ENCODE measurements around the gene FAM9B. TPM values are rescaled to one million over a fixed set of nuclear protein-coding genes. Genes with fewer than 3 reads are reported as not detected.

Gene FAM9B
- total RNA-seq, 2 donors from 2014 or later, result not detected

GRCh38 chrX:8984231-8984630, 49.7 kb downstream of the FAM9B start:
- Mint-ChIP-seq H3K36me3 (ENCODE audit: low read depth) (no peaks in the 10 kb centered on the region), H3K9me3 (peaks cover 19% of the 10 kb centered on the region), H3K27ac (no peak overlapping the region)

DNA sequence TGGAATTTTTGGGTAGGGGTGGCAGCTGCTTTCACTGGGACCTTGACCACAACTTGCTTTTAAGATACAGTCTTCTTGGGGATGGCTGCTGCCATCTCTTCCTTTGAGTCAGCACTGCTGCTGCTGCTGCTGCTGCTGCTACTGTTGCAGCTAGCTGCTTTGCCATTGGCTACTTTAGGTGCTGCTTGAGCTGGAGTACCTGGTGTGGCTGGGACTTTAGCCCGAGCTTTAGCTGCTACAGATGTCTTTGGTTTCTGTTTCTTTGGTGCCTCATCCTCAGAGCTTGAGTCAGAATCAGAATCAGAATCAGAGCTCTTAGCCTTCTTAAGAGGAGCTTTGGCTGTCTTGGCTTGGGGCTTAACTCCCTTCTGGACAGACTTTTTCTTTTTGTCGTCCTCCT, 52.2 kb downstream of the FAM9B start:
- no peaks in the 10 kb centered on the region for H3K4me1 ChIP-seq (ENCODE audit: control insufficient read depth, insufficient read depth, low read length)
- H3K9me3 ChIP-seq (ENCODE audit: control insufficient read depth, low read length), result no peaks in the 10 kb centered on the region
- Mint-ChIP-seq H3K4me3 (no peak overlapping the region), H3K9me3 (peaks cover 14% of the 10 kb centered on the region), H3K27me3 (ENCODE audit: insufficient read depth) (no peaks in the 10 kb centered on the region), H3K4me1 (peaks cover 6% of the 10 kb centered on the region), H3K27ac (no peak overlapping the region), H3K36me3 (ENCODE audit: low read depth) (no peaks in the 10 kb centered on the region)
- no peaks in the 10 kb centered on the region for H3K27me3 ChIP-seq (ENCODE audit: control insufficient read depth, insufficient read depth, low read length, poor library complexity, severe bottlenecking)
- WGBS, 2 experiments (ENCODE audit: insufficient coverage in 1 of 2, insufficient read length in 1 of 2), result 86 to 94% methylated on average over 1 to 2 of the region's 2 CpGs
- no peak overlapping the region for H3K9ac ChIP-seq (ENCODE audit: extremely low read depth, low read length, poor library complexity, severe bottlenecking)
- no peaks in the 10 kb centered on the region for H3K36me3 ChIP-seq (ENCODE audit: control insufficient read depth, insufficient read depth, low read length)
- TF ChIP-seq, protein P1, sequence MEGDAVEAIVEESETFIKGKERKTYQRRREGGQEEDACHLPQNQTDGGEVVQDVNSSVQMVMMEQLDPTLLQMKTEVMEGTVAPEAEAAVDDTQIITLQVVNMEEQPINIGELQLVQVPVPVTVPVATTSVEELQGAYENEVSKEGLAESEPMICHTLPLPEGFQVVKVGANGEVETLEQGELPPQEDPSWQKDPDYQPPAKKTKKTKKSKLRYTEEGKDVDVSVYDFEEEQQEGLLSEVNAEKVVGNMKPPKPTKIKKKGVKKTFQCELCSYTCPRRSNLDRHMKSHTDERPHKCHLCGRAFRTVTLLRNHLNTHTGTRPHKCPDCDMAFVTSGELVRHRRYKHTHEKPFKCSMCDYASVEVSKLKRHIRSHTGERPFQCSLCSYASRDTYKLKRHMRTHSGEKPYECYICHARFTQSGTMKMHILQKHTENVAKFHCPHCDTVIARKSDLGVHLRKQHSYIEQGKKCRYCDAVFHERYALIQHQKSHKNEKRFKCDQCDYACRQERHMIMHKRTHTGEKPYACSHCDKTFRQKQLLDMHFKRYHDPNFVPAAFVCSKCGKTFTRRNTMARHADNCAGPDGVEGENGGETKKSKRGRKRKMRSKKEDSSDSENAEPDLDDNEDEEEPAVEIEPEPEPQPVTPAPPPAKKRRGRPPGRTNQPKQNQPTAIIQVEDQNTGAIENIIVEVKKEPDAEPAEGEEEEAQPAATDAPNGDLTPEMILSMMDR (conservative IDR thresholded peaks at IDR 0.05), result no peak
- H3K4me3 ChIP-seq (ENCODE audit: low read length), result no peak overlapping the region
- H3K27ac ChIP-seq (ENCODE audit: low read depth, low read length), result no peak overlapping the region
- no peak for DNase-seq

More at GRCh38 chrX:8984231-8984630, 49.7 kb downstream of the FAM9B start:
- H3K4me1 Mint-ChIP-seq, result peaks cover 6% of the 10 kb centered on the region
- no peak for DNase-seq
- Histone ChIP-seq H3K4me3 (ENCODE audit: low read length) (no peak overlapping the region), H3K9me3 (ENCODE audit: control insufficient read depth, low read length) (no peaks in the 10 kb centered on the region), H3K27me3 (ENCODE audit: control insufficient read depth, insufficient read depth, low read length, poor library complexity, severe bottlenecking) (no peaks in the 10 kb centered on the region), H3K4me1 (ENCODE audit: control insufficient read depth, insufficient read depth, low read length) (no peaks in the 10 kb centered on the region), H3K9ac (ENCODE audit: extremely low read depth, low read length, poor library complexity, severe bottlenecking) (no peak overlapping the region), H3K27ac (ENCODE audit: low read depth, low read length) (no peak overlapping the region), H3K36me3 (ENCODE audit: control insufficient read depth, insufficient read depth, low read length) (no peaks in the 10 kb centered on the region)
- TF ChIP-seq, protein P1 (conservative IDR thresholded peaks at IDR 0.05), result no peak
- 100% methylated on average over 1 of the region's 2 CpGs; no CpG with 5 or more reads in 1 of the 2 experiments for WGBS, 2 experiments (ENCODE audit: insufficient coverage in 1 of 2, insufficient read length in 1 of 2)
- no peaks in the 10 kb centered on the region for H3K27me3 Mint-ChIP-seq (ENCODE audit: insufficient read depth)
- no peak overlapping the region for H3K4me3 Mint-ChIP-seq

DNA sequence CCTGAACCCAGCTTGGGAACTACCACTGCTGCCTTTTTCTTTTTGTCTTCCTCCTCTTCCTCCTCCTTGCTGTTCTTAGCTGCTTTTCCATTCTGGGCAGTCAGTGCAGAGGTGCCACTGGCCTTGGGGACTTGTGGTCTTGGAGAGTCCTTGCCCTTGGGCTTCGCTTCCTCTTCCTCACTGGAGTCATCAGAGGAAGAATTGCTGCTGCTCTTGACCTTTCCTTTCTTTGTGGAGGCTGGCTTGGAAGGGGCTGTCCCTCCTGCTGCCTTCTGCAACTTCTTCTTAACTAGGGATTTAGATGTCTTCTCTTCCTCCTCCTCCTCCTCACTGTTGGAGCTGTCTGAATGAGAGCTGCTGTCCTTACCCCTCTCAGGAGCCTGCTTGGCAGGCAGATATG, 53.2 kb downstream of the FAM9B start:
- no peaks in the 10 kb centered on the region for H3K4me1 ChIP-seq (ENCODE audit: control insufficient read depth, insufficient read depth, low read length)
- no peaks in the 10 kb centered on the region for H3K9me3 ChIP-seq (ENCODE audit: control insufficient read depth, low read length)
- no peaks in the 10 kb centered on the region for H3K4me1 Mint-ChIP-seq
- TF ChIP-seq, protein P1 (conservative IDR thresholded peaks at IDR 0.05), result no peak
- H3K9ac ChIP-seq (ENCODE audit: extremely low read depth, low read length, poor library complexity, severe bottlenecking), result no peak overlapping the region
- no peak overlapping the region for H3K27ac Mint-ChIP-seq
- H3K36me3 ChIP-seq (ENCODE audit: control insufficient read depth, insufficient read depth, low read length), result no peaks in the 10 kb centered on the region
- H3K36me3 Mint-ChIP-seq (ENCODE audit: low read depth), result no peaks in the 10 kb centered on the region
- no peaks in the 10 kb centered on the region for H3K27me3 Mint-ChIP-seq (ENCODE audit: insufficient read depth)
- no peak overlapping the region for H3K27ac ChIP-seq (ENCODE audit: low read depth, low read length)
- H3K9me3 Mint-ChIP-seq, result peaks cover 17% of the 10 kb centered on the region
- H3K4me3 Mint-ChIP-seq, result no peak overlapping the region
- no peaks in the 10 kb centered on the region for H3K27me3 ChIP-seq (ENCODE audit: control insufficient read depth, insufficient read depth, low read length, poor library complexity, severe bottlenecking)
- H3K4me3 ChIP-seq (ENCODE audit: low read length), result no peak overlapping the region
- DNase-seq, result no peak
- 100% methylated on average over 1 of the region's 1 CpG; no CpG with 5 or more reads in 1 of the 2 experiments for WGBS, 2 experiments (ENCODE audit: insufficient coverage in 1 of 2, insufficient read length in 1 of 2)

Other genes with a start within 250 kb of the FAM9B start
- gene FAM9A, start 232.7 kb downstream of the FAM9B start, total RNA-seq, result not detected